Measurements from ENCODE around the gene GRID2IP.

DNA sequence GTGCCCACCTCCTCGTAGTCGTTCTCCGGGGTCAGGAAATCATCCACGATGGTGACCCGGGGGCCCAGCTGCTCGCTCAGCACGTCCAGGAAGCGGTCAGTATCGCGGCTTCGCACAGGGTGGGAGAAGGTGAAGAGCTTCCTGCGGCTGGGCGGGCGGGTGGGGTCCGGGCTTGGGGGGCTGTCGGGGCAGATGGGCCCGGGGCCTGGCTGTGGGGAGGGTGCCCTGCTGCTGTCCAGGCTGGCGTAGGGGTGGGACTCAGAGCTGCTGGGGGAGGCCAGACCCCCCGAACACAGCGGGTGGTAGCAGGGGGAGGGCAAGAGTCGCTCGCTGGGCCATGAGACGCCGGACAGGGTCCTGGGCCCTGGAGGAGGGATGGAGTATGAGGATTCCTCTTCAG, 42.3 kb downstream of the GRID2IP start:
- TF ChIP-seq BHLHE40 (IDR thresholded peaks at IDR 0.05; ENCODE audit: borderline replicate concordance) (no peak), FOXA1 (IDR thresholded peaks at IDR 0.05) (no peak), SP1 (IDR thresholded peaks at IDR 0.05) (no peak), TARDBP (IDR thresholded peaks at IDR 0.05) (no peak), ELF4 (IDR thresholded peaks at IDR 0.05) (no peak)

Data from HEK293T (cell line).